ENCODE results near the gene APLN. TPM values are rescaled to one million over a fixed set of nuclear protein-coding genes. Genes with fewer than 3 reads are reported as not detected.

Gene APLN
- total and polyA plus RNA-seq, 9 of the 15 experiments (the other 6 are each of a cell fraction or from before 2014, with no cell fraction given), result 0.04 to 0.06 TPM; not detected in 7

DNA sequence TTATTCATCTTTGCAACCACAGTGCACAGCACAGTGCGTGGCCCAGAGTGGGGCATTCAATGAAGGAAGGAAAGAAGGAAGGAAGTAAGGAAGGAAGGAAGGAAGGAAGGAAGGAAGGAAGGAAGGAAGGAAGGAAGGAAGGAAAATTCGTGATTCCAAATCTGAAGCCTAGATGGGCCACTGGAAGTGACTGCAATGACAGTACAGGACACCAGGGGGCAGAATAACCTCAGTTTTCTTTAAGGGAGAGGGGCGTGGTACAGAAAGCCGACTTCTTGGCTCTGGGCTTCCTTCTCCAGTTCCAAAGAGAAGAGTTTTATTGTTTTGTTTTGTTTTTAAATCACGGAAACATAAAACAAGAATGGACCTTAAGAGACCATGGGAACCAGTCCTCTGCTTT, 47.8 kb downstream of the APLN start:
- H3K27me3 ChIP-seq (ENCODE audit: control insufficient read depth in 2 of 2, insufficient read depth in 2 of 2, low read length in 2 of 2), result no peaks in the 10 kb centered on the region
- H3K79me2 ChIP-seq (ENCODE audit: control insufficient read depth, insufficient read depth, low read length), result no peaks in the 10 kb centered on the region
- ChIA-PET POLR2A (no interaction called here), CTCF (ENCODE audit: low intra/inter-chr PET ratio) (interaction anchor here (0.6 to 3.5 kb wide), 6 partner anchors 31 to 453 kb away, joined by 3 to 31 read pairs (median 6); no protein-coding TSS in a partner anchor)
- no peaks in the 10 kb centered on the region for H3K9me3 ChIP-seq (replicated peaks; ENCODE audit: control insufficient read depth, insufficient read depth, low read depth, low read length)
- peak; percentile 62 for ATAC-seq
- peak; percentile 94 for FAIRE-seq
- peaks cover 4% of the 10 kb centered on the region for H3K9me1 ChIP-seq (ENCODE audit: control insufficient read depth, insufficient read depth, low read length)
- peak; percentile 65 to 75 (median 69) for DNase-seq (ENCODE audit: extremely low read depth in 1 of 4, low spot score in 3 of 4)
- no peak overlapping the region for H3K4me3 ChIP-seq
- 0% methylated on average over 2 of the region's 5 CpGs for WGBS (ENCODE audit: insufficient coverage, low coverage, missing lambda C conversion rate)
- peak overlapping the region; percentile 82; the same call in 1 of the 2 replicates for H2AFZ ChIP-seq (ENCODE audit: low read depth, low read length)
- intact Hi-C loops (cut with micrococcal nuclease) (loop anchor here (1.0 to 5.0 kb wide), 7 partner anchors 50 to 585 kb away; no protein-coding TSS in a partner anchor), in situ Hi-C loops (cut with MboI) (loop anchor here (5.0 to 10.0 kb wide), 4 partner anchors 120 to 458 kb away; no protein-coding TSS in a partner anchor)
- H3K9ac ChIP-seq (ENCODE audit: insufficient read depth in 1 of 2, low read depth in 2 of 2, low read length in 2 of 2), result no peak overlapping the region
- no peaks in the 10 kb centered on the region for H4K20me1 ChIP-seq (replicated peaks; ENCODE audit: control insufficient read depth, insufficient read depth, low read length)
- H3K36me3 ChIP-seq (ENCODE audit: control insufficient read depth, insufficient read depth, low read length), result no peaks in the 10 kb centered on the region
- no TSS peak for BruUV-seq (replicated peaks)
- no peak overlapping the region for H3K4me2 ChIP-seq (ENCODE audit: insufficient read depth, low read length)
- H3K4me1 ChIP-seq (replicated peaks in 1 of 2; ENCODE audit: control insufficient read depth in 2 of 2, insufficient read depth in 2 of 2, low read length in 2 of 2), result peaks cover 10 to 15% of the 10 kb centered on the region in 2 experiments; a peak in 4 of 5 replicates
- H3K27ac ChIP-seq (ENCODE audit: extremely low read depth, low read depth, low read length), result no peak overlapping the region
- TF ChIP-seq SMC3 (conservative IDR thresholded peaks at IDR 0.05; ENCODE audit: insufficient read depth, low read depth, low read length) (peak; percentile 89), ZNF140 (CRISPR knock-in tag; IDR thresholded peaks at IDR 0.05) (no peak), RAD21 (CRISPR knock-in tag; conservative IDR thresholded peaks at IDR 0.05 in 1 of 2, IDR thresholded peaks at IDR 0.05 in 1 of 2) (peak; percentile 87 to 89), ZNF512 (tag; IDR thresholded peaks at IDR 0.05) (peak; percentile 40; the same call in 1 of the 2 replicates), KLF13 (tag; IDR thresholded peaks at IDR 0.05; ENCODE audit: borderline replicate concordance, low read depth) (peak; percentile 96), ATF7 (IDR thresholded peaks at IDR 0.05) (no peak), CC2D1A (IDR thresholded peaks at IDR 0.05) (0 out of 2 replicates have a peak, but pooled peaks have one; percentile 29)
- TF ChIP-seq, protein P1, sequence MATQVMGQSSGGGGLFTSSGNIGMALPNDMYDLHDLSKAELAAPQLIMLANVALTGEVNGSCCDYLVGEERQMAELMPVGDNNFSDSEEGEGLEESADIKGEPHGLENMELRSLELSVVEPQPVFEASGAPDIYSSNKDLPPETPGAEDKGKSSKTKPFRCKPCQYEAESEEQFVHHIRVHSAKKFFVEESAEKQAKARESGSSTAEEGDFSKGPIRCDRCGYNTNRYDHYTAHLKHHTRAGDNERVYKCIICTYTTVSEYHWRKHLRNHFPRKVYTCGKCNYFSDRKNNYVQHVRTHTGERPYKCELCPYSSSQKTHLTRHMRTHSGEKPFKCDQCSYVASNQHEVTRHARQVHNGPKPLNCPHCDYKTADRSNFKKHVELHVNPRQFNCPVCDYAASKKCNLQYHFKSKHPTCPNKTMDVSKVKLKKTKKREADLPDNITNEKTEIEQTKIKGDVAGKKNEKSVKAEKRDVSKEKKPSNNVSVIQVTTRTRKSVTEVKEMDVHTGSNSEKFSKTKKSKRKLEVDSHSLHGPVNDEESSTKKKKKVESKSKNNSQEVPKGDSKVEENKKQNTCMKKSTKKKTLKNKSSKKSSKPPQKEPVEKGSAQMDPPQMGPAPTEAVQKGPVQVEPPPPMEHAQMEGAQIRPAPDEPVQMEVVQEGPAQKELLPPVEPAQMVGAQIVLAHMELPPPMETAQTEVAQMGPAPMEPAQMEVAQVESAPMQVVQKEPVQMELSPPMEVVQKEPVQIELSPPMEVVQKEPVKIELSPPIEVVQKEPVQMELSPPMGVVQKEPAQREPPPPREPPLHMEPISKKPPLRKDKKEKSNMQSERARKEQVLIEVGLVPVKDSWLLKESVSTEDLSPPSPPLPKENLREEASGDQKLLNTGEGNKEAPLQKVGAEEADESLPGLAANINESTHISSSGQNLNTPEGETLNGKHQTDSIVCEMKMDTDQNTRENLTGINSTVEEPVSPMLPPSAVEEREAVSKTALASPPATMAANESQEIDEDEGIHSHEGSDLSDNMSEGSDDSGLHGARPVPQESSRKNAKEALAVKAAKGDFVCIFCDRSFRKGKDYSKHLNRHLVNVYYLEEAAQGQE (IDR thresholded peaks at IDR 0.05; ENCODE audit: borderline replicate concordance), result peak; percentile 76
- TF ChIP-seq, protein P1 (CRISPR knock-in tag; IDR thresholded peaks at IDR 0.05; ENCODE audit: low read depth), result no peak
- TF ChIP-seq, protein P2, sequence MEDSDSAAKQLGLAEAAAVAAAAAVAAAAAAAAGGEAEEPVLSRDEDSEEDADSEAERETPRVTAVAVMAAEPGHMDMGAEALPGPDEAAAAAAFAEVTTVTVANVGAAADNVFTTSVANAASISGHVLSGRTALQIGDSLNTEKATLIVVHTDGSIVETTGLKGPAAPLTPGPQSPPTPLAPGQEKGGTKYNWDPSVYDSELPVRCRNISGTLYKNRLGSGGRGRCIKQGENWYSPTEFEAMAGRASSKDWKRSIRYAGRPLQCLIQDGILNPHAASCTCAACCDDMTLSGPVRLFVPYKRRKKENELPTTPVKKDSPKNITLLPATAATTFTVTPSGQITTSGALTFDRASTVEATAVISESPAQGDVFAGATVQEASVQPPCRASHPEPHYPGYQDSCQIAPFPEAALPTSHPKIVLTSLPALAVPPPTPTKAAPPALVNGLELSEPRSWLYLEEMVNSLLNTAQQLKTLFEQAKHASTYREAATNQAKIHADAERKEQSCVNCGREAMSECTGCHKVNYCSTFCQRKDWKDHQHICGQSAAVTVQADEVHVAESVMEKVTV (CRISPR knock-in tag; IDR thresholded peaks at IDR 0.05), result peak; percentile 64
